Measurements from ENCODE around the gene GREB1L. TPM values are rescaled to one million over a fixed set of nuclear protein-coding genes. Genes with fewer than 3 reads are reported as not detected.

The GREB1L gene
- polyA plus RNA-seq, 1 of the 3 experiments (the other 2 are of a cell fraction): under 0.01 TPM

DNA sequence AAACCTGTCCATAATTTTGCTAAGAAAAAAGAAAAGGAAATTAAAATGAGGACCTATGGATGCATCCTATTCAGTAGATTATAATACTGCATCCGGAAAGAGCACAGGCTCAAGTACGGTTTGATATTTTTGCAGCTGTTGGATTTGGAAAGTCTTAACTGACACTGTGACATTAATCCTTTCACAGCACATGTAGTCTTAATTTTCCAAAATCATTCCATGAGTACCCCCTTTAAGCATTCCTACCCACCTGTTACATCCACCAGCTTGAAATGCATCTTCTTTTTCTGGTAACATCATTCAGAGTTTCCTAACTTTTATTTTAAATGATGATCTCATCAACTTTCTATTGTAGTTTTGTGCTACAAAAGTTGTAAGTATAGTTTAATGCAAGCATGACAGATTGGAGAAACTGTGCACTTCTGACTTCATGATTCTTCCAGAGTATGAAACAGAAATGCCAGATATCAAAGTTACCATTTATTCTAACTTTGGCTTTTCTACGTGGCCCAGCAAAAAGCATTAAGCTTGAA lies 244.9 kb downstream of the GREB1L start:
- POLR2A ChIA-PET: no interaction called here
- Histone ChIP-seq H4K20me1 (ENCODE audit: insufficient read depth) (no peaks in the 10 kb centered on the region), H2AFZ (ENCODE audit: low read depth) (no peak overlapping the region), H3K9me3 (no peaks in the 10 kb centered on the region), H3K4me3 (ENCODE audit: low read depth in 2 of 2, low read length in 1 of 2) (no peak overlapping the region), H3K9ac (no peak overlapping the region), H3K27me3 (ENCODE audit: insufficient read depth) (no peaks in the 10 kb centered on the region), H3K36me3 (replicated peaks in 1 of 2; ENCODE audit: control insufficient read depth in 1 of 2, insufficient read depth in 2 of 2, low read length in 1 of 2) (no peaks in the 10 kb centered on the region), H3K79me2 (ENCODE audit: insufficient read depth) (no peaks in the 10 kb centered on the region), H3K4me2 (no peak overlapping the region), H3K9me2 (no peaks in the 10 kb centered on the region), H3K4me1 (ENCODE audit: control insufficient read depth in 1 of 2, insufficient read depth in 2 of 2, low read depth in 1 of 2, low read length in 1 of 2) (peaks cover 3 to 9% of the 10 kb centered on the region in 2 experiments; a peak in 2 of 4 replicates), H3F3A (replicated peaks; ENCODE audit: insufficient read depth) (no peaks in the 10 kb centered on the region), H3K27ac (ENCODE audit: low read depth in 2 of 2, low read length in 1 of 2) (no peak overlapping the region)
- WGBS (ENCODE audit: low lambda C conversion rate): 40% methylated on average over 3 of the region's 3 CpGs
- no peak for TF ChIP-seq ZBTB33 (IDR thresholded peaks at IDR 0.05; ENCODE audit: borderline replicate concordance, low read depth)
- no peak for TF ChIP-seq FOSL2 (IDR thresholded peaks at IDR 0.05; ENCODE audit: borderline replicate concordance, low read depth)
- TF ChIP-seq YY1 (IDR thresholded peaks at IDR 0.05; ENCODE audit: low read depth): no peak
- TF ChIP-seq NRF1 (IDR thresholded peaks at IDR 0.05; ENCODE audit: low read depth, low read length): no peak
- no peak for TF ChIP-seq POLR2AphosphoS5 (IDR thresholded peaks at IDR 0.05; ENCODE audit: low read depth, low read length)
- no peak for TF ChIP-seq MAX (IDR thresholded peaks at IDR 0.05; ENCODE audit: low read depth)
- TF ChIP-seq, protein P1, sequence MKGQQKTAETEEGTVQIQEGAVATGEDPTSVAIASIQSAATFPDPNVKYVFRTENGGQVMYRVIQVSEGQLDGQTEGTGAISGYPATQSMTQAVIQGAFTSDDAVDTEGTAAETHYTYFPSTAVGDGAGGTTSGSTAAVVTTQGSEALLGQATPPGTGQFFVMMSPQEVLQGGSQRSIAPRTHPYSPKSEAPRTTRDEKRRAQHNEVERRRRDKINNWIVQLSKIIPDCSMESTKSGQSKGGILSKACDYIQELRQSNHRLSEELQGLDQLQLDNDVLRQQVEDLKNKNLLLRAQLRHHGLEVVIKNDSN (IDR thresholded peaks at IDR 0.05; ENCODE audit: borderline replicate concordance, low read depth): no peak
- no peak for TF ChIP-seq PBX3 (IDR thresholded peaks at IDR 0.05)
- TF ChIP-seq EZH2phosphoT487 (IDR thresholded peaks at IDR 0.05; ENCODE audit: borderline replicate concordance, low read depth): no peak
- TF ChIP-seq RAD21 (IDR thresholded peaks at IDR 0.05; ENCODE audit: low read length): no peak
- TF ChIP-seq FOXM1 (IDR thresholded peaks at IDR 0.05; ENCODE audit: low read depth): no peak
- CTCF ChIA-PET: interaction anchor here (1.1 to 1.7 kb wide), 3 partner anchors 9 to 469 kb away, joined by 3 to 7 read pairs (median 3); partner anchors contain the start of gene ESCO1
- no peak for DNase-seq

GRCh38 chr18:21489119-21489750 lies 247.2 kb downstream of the GREB1L start:
- CTCF ChIA-PET: interaction anchor here (0.6 to 2.8 kb wide), 28 partner anchors 8 to 489 kb away, joined by 3 to 13 read pairs (median 4); partner anchors contain the start of gene ESCO1

More at GRCh38 chr18:21489119-21489750, 247.2 kb downstream of the GREB1L start:
- Histone ChIP-seq H3K79me2 (ENCODE audit: insufficient read depth) (no peaks in the 10 kb centered on the region), H3F3A (replicated peaks; ENCODE audit: insufficient read depth) (no peaks in the 10 kb centered on the region), H3K4me2 (no peak overlapping the region), H4K20me1 (ENCODE audit: insufficient read depth) (no peaks in the 10 kb centered on the region), H3K36me3 (replicated peaks in 1 of 2; ENCODE audit: control insufficient read depth in 1 of 2, insufficient read depth in 2 of 2, low read length in 1 of 2) (no peaks in the 10 kb centered on the region), H3K27me3 (ENCODE audit: insufficient read depth) (no peaks in the 10 kb centered on the region), H3K27ac (ENCODE audit: low read depth in 2 of 2, low read length in 1 of 2) (no peak overlapping the region), H3K9me2 (no peaks in the 10 kb centered on the region), H3K9ac (no peak overlapping the region), H3K4me3 (ENCODE audit: low read depth in 2 of 2, low read length in 1 of 2) (peak overlapping the region in 1 of 2 experiments; percentile 49; a peak in 1 of 4 replicates), H2AFZ (ENCODE audit: low read depth) (no peak overlapping the region), H3K4me1 (ENCODE audit: control insufficient read depth in 1 of 2, insufficient read depth in 2 of 2, low read depth in 1 of 2, low read length in 1 of 2) (peaks cover 3 to 9% of the 10 kb centered on the region in 2 experiments; a peak in 2 of 4 replicates), H3K9me3 (no peaks in the 10 kb centered on the region)
- DNase-seq: peak; percentile 71
- WGBS (ENCODE audit: low lambda C conversion rate): 29% methylated on average over 6 of the region's 6 CpGs
- TF ChIP-seq FOSL2 (IDR thresholded peaks at IDR 0.05; ENCODE audit: borderline replicate concordance, low read depth): no peak
- peak; percentile 73 for TF ChIP-seq CTCF (IDR thresholded peaks at IDR 0.05)
- peak; percentile 41 for TF ChIP-seq SMC3 (IDR thresholded peaks at IDR 0.05; ENCODE audit: low read depth, low read length)
- no peak for TF ChIP-seq CHD2 (IDR thresholded peaks at IDR 0.05; ENCODE audit: low read length, partially characterized antibody)
- TF ChIP-seq ZBTB33 (IDR thresholded peaks at IDR 0.05; ENCODE audit: borderline replicate concordance, low read depth): no peak
- no peak for TF ChIP-seq MEF2A (IDR thresholded peaks at IDR 0.05; ENCODE audit: borderline replicate concordance, low read depth)
- TF ChIP-seq RAD21 (IDR thresholded peaks at IDR 0.05; ENCODE audit: low read length): peak; percentile 83
- POLR2A ChIA-PET: interaction anchor here (0.6 kb wide), 1 partner anchor 104 kb away, joined by 6 read pairs; no protein-coding TSS in a partner anchor

Measured in SK-N-SH (cell line).